Skeletal muscle satellite cell (primary cell): ENCODE results near the gene USP24.

Experiments used
- H3K27me3 ChIP-seq: 2 replicates; pipeline ENCODE4 v1.7.0; 2013; ENCODE audit warnings: low read length; ENCODE audit not compliant: control insufficient read depth, insufficient read depth
- H3K36me3 ChIP-seq: 2 replicates; pipeline ENCODE4 v1.7.0; 2013; ENCODE audit warnings: mild to moderate bottlenecking, control low read depth, low read length; ENCODE audit not compliant: insufficient read depth
- H3K4me1 ChIP-seq: 2 replicates; pipeline ENCODE4 v1.7.0; 2013; ENCODE audit warnings: low read length; ENCODE audit not compliant: control insufficient read depth, insufficient read depth
- H3K4me2 ChIP-seq: 2 replicates; pipeline ENCODE4 v1.7.0; 2013; ENCODE audit warnings: mild to moderate bottlenecking, low read length
- H3K4me3 ChIP-seq: 2 replicates; pipeline ENCODE4 v1.7.0; 2013; ENCODE audit warnings: low read length
- H3K9ac ChIP-seq: 2 replicates; pipeline ENCODE4 v1.7.0; 2013; ENCODE audit warnings: mild to moderate bottlenecking, low read depth, low read length, moderate library complexity
- H3K9me3 ChIP-seq: replicated peaks from 2 replicates; pipeline ENCODE4 v1.7.0; 2013; ENCODE audit warnings: mild to moderate bottlenecking, control low read depth, low read length

The USP24 gene

DNA sequence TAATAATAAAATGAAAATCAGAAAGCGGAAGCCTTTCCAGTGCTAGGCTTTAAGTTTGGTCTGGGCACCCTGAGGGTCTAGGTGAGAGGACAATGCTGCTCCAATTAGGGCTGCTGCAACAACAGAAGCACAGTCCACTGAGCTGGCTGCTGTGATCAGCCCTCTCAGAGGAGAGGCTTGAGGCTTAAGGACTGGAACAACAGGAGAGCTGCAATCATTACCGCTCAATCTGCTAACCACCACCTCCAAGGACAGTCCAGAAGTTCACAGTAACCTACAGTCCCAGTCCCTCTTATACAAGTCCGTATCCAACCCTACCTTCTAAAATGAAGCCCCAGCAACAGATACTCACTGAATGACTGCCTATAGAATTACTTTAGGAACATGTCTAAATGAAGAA lies 62.1 kb downstream of the USP24 start:
- H3K4me2 ChIP-seq: no peak overlapping the region
- H3K27me3 ChIP-seq: no peaks in the 10 kb centered on the region
- no peak overlapping the region for H3K9ac ChIP-seq
- H3K9me3 ChIP-seq: no peaks in the 10 kb centered on the region
- H3K4me1 ChIP-seq: no peaks in the 10 kb centered on the region
- H3K4me3 ChIP-seq: no peak overlapping the region
- H3K36me3 ChIP-seq: peaks cover 56% of the 10 kb centered on the region

DNA sequence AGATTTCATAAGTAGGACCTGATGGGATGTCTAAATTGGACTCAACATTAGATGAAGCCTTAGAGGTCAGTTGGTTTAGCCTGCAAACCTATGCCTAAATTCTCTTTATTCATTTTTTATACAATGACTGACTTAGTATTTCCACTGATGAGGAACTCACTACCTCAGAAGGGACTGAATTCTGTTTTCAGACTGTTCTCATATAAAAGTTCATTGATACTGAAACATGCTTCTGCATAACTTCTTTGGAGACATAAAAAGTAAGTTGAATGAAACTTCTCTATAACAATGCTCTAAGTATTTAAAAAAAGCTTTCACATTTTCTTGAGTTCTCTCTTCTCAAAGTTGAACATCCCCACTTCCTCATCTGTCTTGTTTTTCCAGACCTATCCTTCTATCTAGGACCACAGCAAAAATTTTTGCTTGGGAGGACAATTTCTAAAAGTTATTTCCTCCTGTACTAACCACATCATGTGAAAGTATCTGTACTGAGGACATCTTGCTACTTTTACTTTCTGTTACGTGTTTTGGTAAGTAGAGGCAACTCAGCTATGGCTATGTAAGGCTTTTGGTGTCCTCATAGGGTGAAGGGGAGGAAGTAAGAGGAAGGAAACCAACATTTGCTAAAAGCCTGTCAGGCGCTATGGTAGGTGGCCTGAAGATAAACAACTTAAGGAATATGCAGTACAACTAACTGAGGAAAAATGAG lies 64.1 kb downstream of the USP24 start:
- no peaks in the 10 kb centered on the region for H3K9me3 ChIP-seq
- peaks cover 59% of the 10 kb centered on the region for H3K36me3 ChIP-seq
- H3K4me3 ChIP-seq: no peak overlapping the region
- no peak overlapping the region for H3K4me2 ChIP-seq
- peaks cover 3% of the 10 kb centered on the region for H3K4me1 ChIP-seq
- no peaks in the 10 kb centered on the region for H3K27me3 ChIP-seq
- H3K9ac ChIP-seq: no peak overlapping the region

DNA sequence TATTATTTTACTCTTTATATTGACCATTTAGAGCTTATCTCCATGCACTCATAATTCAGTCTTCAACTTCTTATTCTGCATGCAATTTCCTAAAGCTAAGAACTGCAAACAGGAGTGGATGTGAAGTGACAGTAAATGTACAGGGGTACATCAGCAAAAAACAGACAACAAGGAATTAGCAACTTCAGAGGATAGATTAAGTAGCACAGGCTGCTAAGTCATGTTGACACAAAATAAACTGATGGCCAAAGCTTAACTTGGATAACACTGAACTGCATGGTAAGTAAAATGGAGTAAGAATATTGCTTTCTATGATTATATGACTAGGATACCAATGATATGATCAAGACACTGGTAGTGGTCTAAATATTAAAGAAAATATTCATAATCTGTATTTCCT lies 66.5 kb downstream of the USP24 start:
- H3K27me3 ChIP-seq: no peaks in the 10 kb centered on the region
- no peak overlapping the region for H3K4me2 ChIP-seq
- no peaks in the 10 kb centered on the region for H3K9me3 ChIP-seq
- H3K9ac ChIP-seq: no peak overlapping the region
- peaks cover 57% of the 10 kb centered on the region for H3K36me3 ChIP-seq
- H3K4me3 ChIP-seq: no peak overlapping the region
- H3K4me1 ChIP-seq: peaks cover 3% of the 10 kb centered on the region

DNA sequence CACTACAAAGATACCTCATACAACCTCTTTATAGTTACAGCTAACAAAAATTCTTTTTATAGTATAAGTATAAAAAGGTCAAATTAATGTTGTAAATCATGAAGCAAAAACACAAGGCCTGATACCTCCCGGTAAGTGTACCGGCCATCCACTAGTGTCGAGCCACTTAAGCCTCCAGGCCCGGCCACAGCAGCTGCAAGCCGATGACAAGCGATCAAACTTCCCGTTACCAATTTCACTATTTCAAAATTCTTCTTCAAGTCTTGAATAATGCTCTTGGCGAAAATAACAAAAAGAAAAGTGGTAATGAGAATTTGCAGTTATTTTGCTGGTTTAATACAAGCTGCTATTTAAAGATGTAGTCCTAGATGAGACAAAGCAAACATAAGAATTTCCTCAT lies 67.6 kb downstream of the USP24 start:
- Histone ChIP-seq H3K4me1 (peaks cover 3% of the 10 kb centered on the region), H3K4me3 (no peak overlapping the region), H3K27me3 (no peaks in the 10 kb centered on the region), H3K4me2 (peak overlapping the region; percentile 54), H3K9ac (no peak overlapping the region), H3K9me3 (no peaks in the 10 kb centered on the region), H3K36me3 (peaks cover 54% of the 10 kb centered on the region)

DNA sequence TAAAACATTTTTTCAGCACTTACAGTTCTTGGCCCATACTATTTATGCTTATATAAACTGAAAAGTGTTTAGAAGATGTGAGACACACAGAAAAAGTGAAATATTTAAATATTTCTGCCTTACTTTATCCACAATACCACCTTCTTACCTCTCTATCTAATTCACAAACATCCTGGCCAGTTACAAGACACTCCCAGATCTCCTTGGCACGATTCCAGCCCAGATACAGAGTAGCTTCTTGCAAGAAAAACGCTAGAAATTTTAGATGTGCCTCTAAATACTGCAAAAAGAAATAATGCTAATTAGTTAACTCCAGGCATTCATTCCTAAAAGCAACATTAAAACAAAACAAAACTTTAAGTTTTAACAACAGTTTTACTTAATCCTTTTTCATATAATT lies 68.4 kb downstream of the USP24 start:
- H3K4me2 ChIP-seq: no peak overlapping the region
- no peak overlapping the region for H3K4me3 ChIP-seq
- no peaks in the 10 kb centered on the region for H3K27me3 ChIP-seq
- peaks cover 3% of the 10 kb centered on the region for H3K4me1 ChIP-seq
- no peak overlapping the region for H3K9ac ChIP-seq
- no peaks in the 10 kb centered on the region for H3K9me3 ChIP-seq
- H3K36me3 ChIP-seq: peaks cover 57% of the 10 kb centered on the region

DNA sequence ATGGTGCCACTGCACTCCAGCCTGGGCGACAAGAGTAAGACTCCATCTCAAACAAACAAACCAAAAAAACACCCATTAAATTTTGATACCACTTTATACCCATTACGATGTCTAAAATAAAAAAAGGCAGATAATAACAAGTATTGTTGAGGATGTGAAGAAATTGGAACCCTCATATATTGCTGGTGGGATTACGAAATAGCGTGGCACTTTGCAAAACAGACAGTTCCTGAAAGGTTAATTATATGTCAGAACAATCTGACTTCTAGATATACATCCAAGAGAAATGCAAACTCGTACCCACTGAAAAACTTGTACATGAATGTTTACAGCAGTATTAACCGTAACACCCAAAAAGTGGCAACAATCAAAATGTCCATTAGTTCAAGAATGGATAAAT lies 70.3 kb downstream of the USP24 start:
- H3K9me3 ChIP-seq: no peaks in the 10 kb centered on the region
- H3K36me3 ChIP-seq: peaks cover 59% of the 10 kb centered on the region
- no peak overlapping the region for H3K9ac ChIP-seq
- no peak overlapping the region for H3K4me3 ChIP-seq
- no peaks in the 10 kb centered on the region for H3K27me3 ChIP-seq
- peaks cover 6% of the 10 kb centered on the region for H3K4me1 ChIP-seq
- H3K4me2 ChIP-seq: no peak overlapping the region

DNA sequence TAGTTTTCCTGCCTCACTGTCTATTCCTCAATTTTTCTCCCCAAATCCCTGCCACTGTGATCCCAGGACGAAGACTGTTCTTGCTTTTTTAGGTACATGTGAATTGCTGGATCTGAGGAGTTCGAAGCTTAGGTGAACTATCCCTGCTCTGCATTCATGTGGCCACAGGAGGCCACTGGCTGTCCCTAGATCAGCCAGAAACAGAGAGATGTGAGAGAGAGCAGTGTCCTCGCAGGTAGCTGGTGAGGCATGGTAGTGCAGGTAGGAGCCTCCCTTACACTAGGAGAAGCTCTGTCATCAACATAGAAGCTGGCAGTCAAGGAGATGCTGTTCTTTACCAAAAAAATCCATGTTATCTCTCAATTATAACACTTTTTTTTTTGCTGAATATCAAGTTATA lies 71.5 kb downstream of the USP24 start:
- Histone ChIP-seq H3K4me1 (peaks cover 6% of the 10 kb centered on the region), H3K9me3 (no peaks in the 10 kb centered on the region), H3K9ac (no peak overlapping the region), H3K4me3 (no peak overlapping the region), H3K4me2 (no peak overlapping the region), H3K27me3 (no peaks in the 10 kb centered on the region), H3K36me3 (peaks cover 60% of the 10 kb centered on the region)

DNA sequence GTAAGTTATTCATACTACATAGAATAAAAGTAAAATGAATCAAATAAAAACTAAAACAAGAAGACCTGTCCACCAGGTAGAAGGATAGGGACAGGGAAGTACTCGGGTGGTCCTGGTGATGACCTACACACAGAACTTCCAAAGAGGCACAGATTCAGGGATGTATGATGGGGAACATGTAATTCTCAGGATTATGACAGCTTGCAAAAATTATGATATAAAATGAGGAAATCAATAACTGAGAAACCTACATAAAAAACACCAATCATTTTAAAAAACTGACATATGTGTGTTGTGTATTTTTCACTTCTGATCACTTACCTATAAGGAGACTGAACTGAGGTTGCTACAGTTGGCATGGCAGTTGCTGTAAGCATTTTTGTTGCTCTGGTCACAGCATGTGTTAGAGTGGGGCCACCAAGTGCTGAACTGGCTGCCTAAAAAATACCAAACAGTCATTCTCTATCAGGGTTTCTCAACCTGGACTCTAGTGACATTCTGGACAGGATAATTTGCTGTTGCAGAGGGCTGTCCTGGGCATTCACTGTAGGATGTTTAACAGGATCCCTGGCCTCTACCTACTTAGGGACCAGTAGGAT lies 73.8 kb downstream of the USP24 start:
- Histone ChIP-seq H3K36me3 (peaks cover 70% of the 10 kb centered on the region), H3K4me1 (peaks cover 3% of the 10 kb centered on the region), H3K27me3 (no peaks in the 10 kb centered on the region), H3K4me2 (no peak overlapping the region), H3K4me3 (no peak overlapping the region), H3K9ac (no peak overlapping the region), H3K9me3 (no peaks in the 10 kb centered on the region)

DNA sequence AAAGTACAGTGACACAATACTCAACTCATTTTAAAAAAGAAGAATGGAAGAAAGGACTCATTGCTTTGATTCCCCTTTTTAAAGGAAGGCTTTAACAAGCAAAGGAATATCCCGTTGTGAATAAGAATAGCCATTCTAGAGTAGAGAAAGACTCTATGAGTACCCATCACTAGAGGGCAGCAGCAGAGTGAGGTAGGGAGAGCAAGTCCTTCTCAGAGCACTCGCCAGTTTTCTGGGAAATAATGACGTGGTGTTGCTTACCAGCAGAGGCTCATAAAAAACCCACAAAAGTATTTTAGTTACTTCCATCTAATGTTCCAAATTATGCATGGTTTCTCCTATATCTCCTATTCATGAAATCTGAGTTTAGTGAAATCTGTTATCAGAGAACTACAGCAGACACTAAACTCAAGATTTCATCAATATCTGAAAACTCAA lies 74.6 kb downstream of the USP24 start:
- peaks cover 70% of the 10 kb centered on the region for H3K36me3 ChIP-seq

DNA sequence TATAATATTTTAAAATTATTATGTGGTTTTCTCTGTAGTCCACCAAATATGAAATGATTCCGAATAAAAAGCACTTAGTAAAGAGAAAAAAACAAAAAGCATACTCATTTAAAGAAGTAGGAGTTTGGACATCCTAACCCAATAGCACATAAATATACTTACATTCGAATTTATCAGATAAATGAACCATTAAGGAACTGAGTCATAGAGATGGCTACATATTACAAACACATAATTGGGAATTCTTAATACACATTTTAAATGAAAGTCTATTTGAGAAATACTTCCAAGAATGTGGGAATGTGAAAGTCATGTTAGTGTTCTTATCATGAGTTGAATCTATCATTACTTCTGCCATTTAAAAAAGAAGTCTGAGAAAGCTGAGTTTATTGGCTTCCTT lies 75.0 kb downstream of the USP24 start:
- H3K36me3 ChIP-seq: peaks cover 70% of the 10 kb centered on the region
- H3K9me3 ChIP-seq: no peaks in the 10 kb centered on the region
- H3K9ac ChIP-seq: no peak overlapping the region
- peaks cover 3% of the 10 kb centered on the region for H3K4me1 ChIP-seq
- no peak overlapping the region for H3K4me3 ChIP-seq
- no peaks in the 10 kb centered on the region for H3K27me3 ChIP-seq
- no peak overlapping the region for H3K4me2 ChIP-seq

More for the DNA sequence above, 74.6 kb downstream of the USP24 start:
- no peak overlapping the region for H3K4me3 ChIP-seq
- H3K4me1 ChIP-seq: peaks cover 3% of the 10 kb centered on the region
- no peak overlapping the region for H3K4me2 ChIP-seq
- no peak overlapping the region for H3K9ac ChIP-seq
- H3K27me3 ChIP-seq: no peaks in the 10 kb centered on the region
- H3K9me3 ChIP-seq: no peaks in the 10 kb centered on the region

DNA sequence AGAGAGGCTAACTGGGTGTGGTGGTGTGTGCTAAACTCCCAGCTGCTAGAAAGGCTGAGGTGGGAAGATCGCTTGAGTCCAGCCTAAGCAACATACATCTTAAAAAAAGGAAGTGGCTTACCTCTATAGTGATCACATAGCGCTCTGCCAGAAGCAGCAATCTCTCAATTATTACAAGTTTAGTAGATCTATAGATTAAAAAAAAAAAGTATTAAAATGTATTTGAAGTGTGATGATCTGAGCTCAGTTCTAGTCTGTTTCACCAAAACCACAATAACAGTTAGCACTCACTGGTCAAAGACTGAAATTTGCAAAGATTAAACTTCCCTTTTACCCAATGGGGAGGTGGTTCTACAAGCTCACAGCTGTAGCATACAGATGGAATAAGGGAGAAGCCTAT lies 76.3 kb downstream of the USP24 start:
- no peaks in the 10 kb centered on the region for H3K9me3 ChIP-seq
- no peak overlapping the region for H3K4me2 ChIP-seq
- H3K4me3 ChIP-seq: no peak overlapping the region
- peaks cover 67% of the 10 kb centered on the region for H3K36me3 ChIP-seq
- H3K4me1 ChIP-seq: peaks cover 3% of the 10 kb centered on the region
- no peaks in the 10 kb centered on the region for H3K27me3 ChIP-seq
- no peak overlapping the region for H3K9ac ChIP-seq
